Head of caudate nucleus (tissue), 42 donors: ENCODE results near the gene ZNF438.
"Not testable (repeated sequence)": the region's sequence is repeated elsewhere in the genome, so short reads cannot be mapped to it uniquely, and the experiment has no call there.

Source experiments
- DNase-seq, 42 donors: peaks; one replicate each; pipeline versions ENCODE4 v3.0.0 to v3.0.0-alpha.2; 2020 to 2021; ENCODE audit warnings: mixed read lengths in 7 of 42
- intact Hi-C: fragments of 100-400 bp; cut with DNase I; formaldehyde crosslinking; loops from one replicate; pipeline ENCODE4 v1.15.0; 2022

The ZNF438 gene

DNA sequence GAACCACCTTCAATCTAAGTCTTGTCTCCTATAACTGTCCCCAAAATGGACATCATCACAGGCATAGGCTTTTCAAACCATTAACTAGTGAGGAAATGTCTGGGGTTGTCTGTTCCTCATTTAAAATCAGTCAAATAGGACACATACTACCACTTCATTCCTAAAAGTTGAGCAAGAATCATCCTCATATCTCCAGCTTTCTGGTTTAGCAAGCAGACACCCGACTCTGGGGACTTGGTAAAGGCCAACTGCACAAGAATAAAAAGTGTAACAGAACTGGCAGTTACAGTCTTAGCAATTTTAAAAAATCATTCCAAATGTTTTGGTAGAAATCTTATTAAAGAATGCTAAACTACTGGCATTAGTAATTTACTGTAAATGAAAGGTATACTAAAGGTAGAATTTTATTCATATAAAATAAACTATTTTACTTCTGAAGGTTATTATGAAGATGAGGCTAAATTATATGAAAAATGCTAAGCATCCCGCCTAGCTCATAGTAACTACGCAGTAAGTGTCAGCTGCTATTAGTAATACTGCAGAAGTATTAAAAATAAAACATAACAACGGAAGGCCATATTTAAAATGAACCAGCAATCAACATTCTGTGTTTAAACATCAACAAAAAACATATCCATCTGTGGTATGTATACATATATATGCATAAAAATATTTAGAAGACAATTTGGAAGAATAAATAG is 60.8 kb downstream of the ZNF438 start:
- no peak for DNase-seq
- intact Hi-C loops: no loop called here

DNA sequence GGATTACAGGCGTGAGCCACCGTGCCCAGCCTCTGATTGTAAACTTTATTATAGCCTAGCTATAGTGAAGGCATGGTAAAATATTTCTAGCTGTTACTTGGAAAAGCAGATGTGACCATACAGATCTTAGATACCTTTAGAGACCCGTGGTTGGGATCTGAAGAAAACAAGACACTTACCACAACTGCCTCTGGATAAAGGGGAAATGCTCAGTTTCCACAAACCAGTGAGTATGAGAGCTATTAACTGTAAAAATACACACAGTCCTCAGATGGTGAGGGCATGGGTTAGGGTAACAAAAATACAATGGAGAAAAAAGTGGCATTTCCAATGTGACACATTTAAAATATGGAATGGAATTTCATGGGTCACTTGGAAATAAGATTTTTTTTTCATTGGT is 63.0 kb downstream of the ZNF438 start:
- intact Hi-C loops: no loop called here
- DNase-seq: no peak

DNA sequence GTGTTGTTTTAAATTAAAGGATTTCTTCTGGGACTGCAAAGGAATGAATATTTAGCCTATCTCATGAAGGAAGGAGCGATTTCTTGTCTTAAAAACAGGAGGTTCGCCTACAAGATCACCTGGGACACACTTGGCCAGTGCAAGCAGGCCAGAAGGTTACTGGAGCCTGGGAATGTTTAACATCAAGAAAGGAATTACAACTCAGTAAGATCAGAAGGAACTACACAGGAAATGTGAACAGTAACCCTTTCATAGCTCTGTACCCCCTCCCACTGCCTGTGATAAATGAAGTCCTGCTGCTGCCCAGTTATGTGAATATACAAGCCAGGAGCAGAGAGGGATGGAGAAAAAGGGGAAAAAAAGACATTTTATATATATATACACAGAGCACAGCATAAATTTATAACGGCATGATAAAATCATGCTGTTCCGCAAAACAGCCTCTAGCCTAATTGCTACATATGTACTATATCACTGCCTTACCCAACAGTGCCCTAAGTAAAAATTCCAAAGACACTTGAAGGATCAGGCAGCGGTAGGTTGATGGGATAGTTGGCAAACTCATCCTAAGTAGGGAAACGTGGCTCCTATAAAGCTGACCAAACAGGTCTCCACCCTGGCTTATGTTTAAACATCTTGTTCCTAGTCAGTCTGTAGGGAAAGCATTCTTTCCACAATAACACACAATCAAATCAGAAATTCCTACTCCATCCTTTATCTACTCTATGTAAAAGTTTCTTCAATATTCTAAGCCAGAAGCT is 63.8 kb downstream of the ZNF438 start:
- intact Hi-C loops: no loop called here
- DNase-seq: no peak

DNA sequence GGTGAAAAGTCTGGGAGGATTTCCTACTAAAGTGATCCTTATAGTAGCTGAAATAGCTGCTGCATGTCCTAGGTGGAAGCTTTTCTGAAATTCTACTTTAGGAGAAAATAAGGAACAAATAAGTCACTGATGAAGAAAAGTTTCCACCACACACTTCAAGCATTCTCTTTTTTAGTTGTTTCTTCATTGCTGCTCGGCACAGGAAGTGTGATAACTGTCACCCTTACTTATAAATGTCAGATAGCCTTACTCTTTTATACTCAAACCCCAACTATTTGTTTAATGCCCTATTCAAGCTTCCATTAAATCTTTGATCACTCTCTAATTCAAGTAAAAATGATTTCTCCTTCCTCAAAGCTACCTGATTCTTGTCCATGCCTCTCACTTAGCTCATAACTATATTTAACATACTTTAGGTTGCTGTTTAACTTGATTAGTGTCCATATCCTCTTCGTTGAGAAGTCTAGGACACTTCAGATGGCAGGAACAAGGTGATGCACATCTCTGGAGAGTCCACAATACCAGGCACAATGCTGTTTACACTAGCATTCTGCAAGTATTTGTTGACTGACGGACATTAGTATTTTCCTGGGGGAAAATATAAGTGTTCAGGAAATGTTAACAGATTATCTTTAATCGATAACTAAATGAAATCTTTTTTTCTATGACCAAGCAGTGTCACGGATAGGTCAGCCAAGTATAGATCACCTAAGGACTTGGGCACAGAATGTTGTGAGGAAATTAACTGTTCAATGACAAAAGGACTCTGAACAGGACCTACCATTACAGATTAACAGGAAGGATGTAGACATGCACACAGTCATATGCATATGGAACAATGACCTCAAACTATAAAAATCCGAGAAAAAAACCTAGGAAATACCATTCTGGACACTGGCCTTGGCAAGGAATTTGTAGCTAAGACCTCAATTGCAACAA is 67.4 kb downstream of the ZNF438 start:
- DNase-seq: no peak

DNA sequence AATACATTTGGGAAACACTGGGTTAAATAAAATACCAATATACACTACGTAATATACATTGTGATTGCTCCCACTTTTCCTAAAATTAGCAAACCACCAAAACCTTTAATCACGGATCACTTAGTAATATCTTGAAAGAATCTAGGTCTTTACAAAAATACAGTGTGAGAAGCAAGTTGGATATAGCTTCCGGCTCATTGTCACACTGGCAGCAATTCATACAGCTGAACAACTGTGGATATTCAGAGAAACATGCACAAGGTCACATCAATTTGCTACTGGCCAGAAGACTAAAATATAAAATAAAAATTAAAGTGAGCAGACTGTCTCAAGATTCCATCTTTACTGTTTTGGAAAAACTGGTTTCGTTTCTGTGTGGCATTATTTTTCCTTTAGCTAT is 69.1 kb downstream of the ZNF438 start:
- intact Hi-C loops: no loop called here
- no peak for DNase-seq

More for the DNA sequence above, 67.4 kb downstream of the ZNF438 start:
- intact Hi-C loops: no loop called here

DNA sequence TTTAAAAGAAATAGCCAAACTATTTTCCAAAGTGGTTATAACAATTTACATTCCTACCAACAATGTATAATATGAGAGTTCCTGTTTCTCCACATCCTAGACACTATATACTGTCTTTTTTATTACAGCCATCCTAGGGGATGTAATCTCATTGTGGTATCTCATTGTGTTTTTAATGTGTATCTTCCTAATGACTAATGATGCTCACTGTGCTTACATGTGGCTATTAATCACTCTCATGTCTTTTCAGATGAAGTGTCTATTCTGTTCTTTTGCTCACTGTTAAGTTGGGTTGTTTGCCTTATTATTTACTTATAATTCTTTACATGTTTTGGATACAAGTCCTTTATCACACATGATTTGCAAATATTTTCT is 71.8 kb downstream of the ZNF438 start:
- no peak for DNase-seq
- intact Hi-C loops: no loop called here

DNA sequence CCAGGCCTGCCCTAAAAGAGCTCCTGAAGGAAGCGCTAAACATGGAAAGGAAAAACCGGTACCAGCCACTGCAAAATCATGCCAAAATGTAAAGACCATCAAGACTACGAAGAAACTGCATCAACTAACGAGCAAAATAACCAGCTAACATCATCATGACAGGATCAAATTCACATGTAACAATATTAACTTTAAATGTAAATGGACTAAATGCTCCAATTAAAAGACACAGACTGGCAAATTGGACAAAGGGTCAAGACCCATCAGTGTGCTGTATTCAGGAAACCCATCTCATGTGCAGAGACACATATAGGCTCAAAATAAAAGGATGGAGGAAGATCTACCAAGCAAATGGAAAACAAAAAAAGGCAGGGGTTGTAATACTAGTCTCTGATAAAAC is 82.4 kb downstream of the ZNF438 start:
- intact Hi-C loops, DNase-seq: not testable (repeated sequence)

DNA sequence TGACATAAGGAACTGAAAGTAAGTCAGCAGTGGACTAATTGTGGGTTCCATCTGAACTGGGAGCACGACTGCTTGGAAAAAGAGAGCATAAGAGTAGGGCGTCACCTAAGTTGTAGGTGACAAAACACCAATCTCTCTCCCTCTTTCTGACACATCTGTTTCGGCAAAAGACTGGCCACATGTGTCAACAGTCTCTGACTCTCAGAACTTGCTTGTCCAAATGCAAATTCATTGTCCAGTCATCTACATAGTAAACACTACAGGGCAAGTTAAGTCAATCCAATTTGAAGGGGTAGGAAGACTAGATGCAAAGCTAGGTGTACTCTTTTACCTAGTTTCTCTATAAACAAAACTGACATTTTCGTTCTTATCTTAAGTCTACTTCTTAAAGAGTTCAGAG is 87.7 kb downstream of the ZNF438 start:
- intact Hi-C loops: no loop called here
- no peak for DNase-seq

DNA sequence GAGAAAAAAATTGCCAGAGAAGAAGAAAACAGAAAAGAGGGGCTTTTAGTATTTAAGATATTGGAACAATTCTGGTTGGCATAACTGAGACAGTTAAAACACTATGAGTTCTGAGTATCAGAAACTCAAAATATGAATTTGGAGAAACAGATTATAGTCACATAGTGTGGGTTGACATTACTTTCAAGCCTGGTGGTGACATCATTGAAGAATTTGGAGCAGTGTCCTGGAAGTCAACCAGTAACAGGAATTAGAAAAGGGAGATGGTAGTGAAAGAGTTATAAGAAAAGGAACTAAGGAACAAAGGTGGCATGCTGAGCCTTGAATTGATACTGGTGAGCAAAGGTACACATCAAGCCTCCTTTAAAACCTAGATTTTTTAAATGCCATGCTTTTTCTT is 88.2 kb downstream of the ZNF438 start:
- no peak for DNase-seq

DNA sequence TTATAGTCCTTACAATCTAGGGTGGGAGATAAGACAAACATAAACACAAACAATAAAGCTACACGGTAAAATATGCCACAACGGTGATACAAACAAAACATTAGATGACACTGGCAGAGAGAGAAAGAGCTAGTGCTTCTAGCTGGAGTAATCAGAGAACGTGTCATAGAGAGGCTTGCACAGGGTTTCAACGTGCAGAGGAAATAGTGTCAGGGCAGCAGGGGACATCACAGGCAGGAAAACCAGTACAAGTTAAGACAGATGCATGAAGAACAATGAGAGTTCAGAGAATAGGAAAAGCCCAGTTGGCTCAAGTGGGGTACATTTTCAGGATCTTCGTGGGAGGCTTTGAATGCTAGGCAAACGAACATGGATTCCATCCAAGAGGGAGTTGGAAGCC is 91.4 kb downstream of the ZNF438 start:
- intact Hi-C loops: no loop called here
- no peak for DNase-seq

More for the DNA sequence above, 88.2 kb downstream of the ZNF438 start:
- intact Hi-C loops: no loop called here

DNA sequence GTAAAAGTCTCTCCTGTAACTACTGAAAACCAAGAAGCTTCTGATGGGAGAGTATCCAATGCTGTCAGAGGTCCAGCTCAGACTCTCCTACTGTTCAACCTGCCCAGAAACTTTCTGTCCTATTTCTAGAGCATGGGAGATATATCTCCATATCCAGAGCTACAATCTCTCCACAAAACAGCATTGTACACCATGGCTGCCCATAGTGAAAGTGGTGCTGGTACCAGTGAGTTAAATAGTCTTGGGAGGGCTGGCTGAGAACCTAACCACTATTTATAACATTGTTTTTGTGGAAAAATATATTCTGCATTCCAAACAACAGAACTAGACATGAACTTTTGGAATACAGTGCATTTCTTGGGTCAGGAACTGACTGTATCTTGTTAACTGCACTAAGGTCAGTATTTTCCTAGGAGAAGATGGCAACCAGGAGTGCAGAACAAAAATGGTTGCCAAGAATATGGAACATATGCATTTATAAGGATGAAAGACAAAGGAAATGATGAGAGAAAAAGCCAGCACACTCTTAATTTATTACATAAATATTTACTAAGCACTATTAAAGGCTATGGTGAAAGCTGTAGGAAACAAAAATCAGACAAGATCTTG is 91.9 kb downstream of the ZNF438 start:
- intact Hi-C loops: no loop called here
- no peak for DNase-seq

DNA sequence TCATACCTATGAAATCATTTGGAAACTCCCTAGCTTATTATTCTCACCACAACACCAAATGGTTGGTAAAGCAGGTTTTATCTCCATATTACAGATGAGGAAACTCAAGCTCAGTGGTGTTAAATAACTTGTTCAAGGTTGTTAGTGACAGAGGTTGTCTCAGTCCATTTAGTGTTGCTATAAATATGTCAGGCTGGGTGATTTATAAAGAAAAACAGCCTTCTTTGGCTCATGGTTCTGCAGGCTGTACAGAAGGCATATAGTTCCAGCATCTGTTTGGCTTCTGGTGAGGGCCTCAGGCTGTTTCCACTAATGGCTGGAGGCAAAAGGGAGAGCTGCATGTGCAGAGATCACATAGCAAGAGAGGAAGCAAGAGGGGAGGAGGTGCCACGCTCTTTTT is 96.6 kb downstream of the ZNF438 start:
- intact Hi-C loops: no loop called here
- DNase-seq: no peak

DNA sequence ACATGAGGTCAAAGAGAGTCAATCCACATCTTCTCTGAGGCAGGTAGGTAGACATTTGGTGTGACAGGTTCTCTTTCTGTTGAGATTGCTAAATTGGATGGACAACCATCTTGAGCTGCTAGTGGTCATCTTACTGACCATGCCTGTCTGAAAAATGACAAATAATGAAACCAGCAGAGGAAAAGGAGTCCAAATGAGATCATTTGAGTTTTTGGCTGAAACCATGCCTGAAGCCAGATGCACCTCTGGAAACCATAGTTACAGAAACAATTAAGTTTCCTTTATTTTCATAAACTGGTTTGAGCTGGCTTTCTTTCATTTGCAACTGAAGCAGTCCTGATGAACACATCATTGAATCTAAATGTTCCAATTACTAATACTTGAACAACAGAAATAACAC is 100.6 kb downstream of the ZNF438 start:
- DNase-seq: no peak
- intact Hi-C loops: no loop called here

DNA sequence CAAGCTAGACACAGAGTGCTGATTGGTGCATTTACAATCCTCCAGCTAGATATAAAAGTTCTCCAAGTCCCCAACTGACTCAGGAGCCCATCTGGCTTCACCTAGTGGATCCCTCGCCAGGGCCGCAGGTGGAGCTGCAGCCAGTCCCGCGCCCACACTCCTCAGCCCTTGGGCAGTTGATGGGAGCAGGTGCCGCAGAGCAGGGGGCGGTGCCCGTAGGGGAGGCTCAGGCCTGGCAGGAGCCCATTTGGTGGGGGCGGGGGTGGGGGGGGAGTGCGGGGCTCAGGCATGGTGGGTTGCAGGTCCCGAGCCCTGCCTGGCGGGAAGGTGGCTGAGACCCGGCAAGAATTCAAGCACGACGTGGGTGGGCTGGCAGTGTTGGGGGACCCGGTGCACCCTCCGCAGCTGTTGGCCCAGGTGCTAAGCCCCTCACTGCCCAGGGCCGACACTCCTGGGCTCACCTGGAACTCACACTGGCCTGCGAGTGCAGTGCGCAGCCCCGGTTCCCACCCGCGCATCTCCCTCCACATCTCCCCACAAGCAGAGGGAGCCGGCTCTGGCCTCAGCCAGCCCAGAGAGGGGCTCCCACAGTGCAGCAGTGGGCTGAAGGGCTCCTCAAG is 101.7 kb downstream of the ZNF438 start:
- no peak for DNase-seq
- intact Hi-C loops: no loop called here

DNA sequence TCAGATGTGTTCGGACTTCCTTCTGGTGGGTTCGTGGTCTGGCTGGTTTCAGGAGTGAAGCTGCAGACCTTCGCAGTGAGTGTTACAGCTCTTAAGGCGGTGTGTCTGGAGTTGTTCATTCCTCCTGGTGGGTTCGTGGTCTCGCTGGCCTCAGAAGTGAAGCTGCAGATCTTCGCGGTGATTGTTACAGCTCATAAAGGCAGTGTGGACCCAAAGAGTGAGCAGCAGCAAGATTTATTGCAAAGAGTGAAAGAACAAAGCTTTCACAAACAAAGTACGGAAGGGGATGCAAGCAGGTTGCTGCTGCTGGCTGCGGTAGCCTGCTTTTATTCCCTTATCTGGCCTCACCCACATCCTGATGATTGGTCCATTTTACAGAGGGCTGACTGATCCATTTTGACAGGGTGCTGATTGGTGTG is 102.3 kb downstream of the ZNF438 start:
- not testable (repeated sequence) for DNase-seq

DNA sequence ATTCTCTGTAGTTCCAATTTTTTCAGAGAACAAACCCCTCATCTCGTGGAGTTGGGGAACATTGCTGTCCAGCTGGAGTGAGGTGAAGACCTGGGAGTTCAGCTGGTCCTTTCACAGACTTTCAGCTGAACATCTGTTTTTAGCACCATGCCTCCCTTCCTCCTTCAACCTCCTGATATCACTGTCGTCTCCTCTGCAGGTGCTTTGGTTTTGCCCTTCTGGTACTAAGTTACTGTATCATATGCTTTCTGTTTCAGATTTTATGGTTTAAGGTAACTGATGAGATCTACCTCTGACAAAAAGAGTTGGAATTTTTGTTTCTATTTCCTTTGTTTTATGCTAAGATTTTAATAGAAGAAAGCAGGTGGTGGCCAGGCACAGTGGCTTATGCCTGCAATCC is 102.9 kb downstream of the ZNF438 start:
- intact Hi-C loops: no loop called here
- no peak for DNase-seq

More for the DNA sequence above, 102.3 kb downstream of the ZNF438 start:
- intact Hi-C loops: not testable (repeated sequence)

DNA sequence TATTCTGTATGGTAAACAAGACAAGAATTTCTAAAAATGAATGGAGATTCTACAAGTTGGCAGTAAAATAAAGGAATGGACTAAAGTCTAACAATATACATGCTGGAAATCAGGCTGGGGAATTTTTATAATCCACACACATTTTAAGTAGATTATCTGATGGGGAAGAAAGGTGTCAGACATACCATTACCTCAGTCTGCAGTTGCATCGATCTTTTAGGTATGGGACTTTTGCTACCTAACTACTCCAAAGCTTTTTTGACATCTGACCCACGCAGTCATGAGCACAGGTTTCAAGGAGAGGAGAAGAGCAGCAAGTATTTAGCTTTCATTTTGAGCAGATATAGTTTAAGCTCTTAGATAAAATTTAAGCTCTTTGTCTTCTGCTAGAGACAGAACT is 113.0 kb downstream of the ZNF438 start:
- intact Hi-C loops: no loop called here
- DNase-seq: no peak

DNA sequence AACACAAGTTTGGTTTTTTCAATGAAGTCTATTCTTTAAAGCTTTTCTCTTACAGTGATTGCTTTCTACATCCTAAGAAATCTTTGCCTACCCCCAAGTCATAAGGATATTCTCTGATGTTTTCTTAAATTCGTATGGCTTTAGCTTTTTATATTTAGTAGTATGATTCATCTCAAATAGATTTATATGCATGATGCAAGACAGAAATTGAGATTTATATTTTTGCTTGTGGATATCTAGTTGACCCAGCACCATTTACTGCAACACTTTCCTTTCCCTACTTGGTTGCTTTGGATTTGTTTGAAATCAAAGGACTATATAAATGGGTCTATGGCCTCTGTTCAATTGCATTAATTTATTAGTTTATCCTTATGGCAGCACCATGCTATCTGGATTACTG is 113.9 kb downstream of the ZNF438 start:
- intact Hi-C loops: no loop called here
- no peak for DNase-seq

DNA sequence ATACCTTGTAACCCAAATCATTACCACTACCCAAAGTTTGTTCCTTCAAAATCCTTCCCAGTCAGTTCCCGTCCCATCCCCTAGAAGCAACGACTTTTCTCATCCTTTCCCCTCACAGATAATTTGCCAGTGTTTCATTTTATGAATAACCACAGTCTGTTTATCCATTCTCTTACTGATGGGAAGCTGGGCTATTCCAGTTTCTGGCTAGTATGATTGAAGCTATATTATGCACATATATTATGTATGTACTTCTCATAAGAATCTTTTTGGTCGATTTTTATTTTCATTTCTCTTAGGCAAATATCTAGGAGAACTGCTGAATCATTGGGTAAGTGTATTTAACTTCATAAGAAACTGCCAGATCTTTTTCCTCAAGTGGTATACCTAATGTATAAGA is 114.6 kb downstream of the ZNF438 start:
- intact Hi-C loops: no loop called here
- DNase-seq: no peak
